Stimulated activated CD4-positive, alpha-beta T cell treated with anti-CD3 and anti-CD28 coated beads, Interleukin-15, amount 100 ng/mL, for 1 hour (primary cell): ENCODE results near the gene UBXN4.
"Not testable (repeated sequence)": the region's sequence is repeated elsewhere in the genome, so short reads cannot be mapped to it uniquely, and the experiment has no call there.

Experiments used
- DNase-seq, 2 donors: peaks; one replicate each; pipeline ENCODE4 v3.0.0-alpha.2; 2020; ENCODE audit warnings: low read depth in 1 of 2, low spot score in 1 of 2

UBXN4 gene

DNA sequence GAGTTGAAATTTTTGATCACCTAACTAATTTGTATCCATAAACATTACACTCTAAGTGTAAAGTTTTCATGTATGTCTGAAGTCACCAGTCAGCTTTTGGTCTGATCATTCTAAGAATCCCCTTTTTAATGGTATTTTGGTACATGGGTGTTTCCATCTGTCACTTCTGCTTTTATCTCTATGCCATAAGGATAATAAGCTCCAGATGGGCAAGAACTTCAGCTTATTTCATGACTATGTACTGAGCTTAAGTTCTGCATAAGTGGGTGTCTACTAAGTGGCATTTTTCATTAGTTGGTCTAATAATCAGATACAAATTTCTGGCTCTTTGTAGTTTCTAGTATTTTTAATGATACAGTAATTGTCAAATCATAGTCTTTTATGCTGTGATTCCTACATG is 20.4 kb downstream of the UBXN4 start:
- DNase-seq: no peak

DNA sequence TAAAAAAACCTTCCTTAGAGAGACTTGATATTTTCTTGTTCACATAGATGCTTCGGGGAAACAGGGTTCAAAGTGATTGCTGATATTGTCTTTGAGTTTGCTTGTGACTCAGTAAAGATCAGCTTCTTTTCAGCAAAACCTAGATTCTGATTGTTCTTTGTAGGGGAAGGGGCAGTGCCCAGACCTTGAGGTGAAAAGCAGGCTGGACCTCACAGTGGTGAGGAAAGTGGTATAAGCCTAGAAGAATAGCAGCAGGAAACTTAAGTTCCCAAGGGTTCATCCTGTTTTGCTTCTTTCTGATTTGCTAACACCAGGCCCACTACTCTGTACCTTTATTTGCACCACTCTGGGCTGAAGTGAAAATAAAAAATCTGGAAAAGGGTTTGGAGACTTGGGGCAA is 20.9 kb downstream of the UBXN4 start:
- DNase-seq: no peak

DNA sequence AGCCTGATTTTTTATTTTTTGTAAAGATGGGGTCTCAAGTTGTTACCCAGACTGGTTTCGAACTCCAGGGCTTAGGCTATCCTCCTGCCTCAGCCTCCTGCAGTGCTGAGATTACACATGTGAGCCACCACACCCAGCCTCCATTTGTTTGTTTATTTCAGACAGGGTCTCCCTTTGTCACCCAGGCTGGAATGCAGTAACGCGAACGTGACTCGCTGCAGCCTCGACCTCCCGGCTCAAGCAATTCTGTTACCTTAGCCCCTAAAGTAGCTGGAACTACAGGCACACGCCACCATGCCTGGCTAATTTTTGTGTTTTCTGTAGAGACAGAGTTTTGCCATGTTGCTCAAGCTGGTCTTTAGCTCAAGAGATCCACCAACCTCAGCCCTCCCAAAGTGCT is 27.2 kb downstream of the UBXN4 start:
- DNase-seq: no peak

DNA sequence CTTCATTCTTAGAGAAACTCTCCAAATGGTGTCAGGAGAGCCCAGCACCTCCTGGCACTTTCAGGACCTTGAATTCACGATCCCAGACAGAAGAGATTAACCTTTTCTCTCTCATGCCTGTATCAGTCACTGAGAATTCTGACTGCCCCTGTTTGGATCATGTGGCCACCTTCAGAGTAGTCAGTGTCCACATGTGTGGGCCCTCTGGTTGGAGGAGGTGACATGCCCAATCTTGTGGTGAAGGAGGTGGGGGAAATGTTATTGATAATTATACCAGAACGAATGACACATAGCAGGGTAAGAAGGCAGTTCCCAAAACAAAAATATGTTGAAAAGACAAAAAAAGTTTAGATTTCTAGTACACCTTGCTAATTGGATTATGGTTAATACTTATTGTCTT is 31.7 kb downstream of the UBXN4 start:
- DNase-seq: no peak

DNA sequence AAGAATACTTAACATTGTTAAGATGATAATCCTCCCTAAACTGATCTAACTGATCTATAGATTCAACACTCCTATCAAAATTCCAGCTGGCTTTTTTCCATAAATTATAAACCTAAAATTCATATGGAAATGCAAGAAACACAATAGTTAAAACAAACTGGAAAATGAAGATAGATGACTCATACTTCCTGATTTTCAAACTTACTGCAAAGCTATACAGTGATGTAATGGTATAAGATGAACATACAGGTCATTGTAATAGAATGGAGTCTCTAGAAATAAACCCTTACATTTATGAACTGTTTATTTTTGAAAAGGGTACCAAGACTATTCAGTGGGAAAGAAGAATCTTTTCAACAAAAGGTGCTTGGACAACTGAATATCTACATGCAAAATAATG is 32.3 kb downstream of the UBXN4 start:
- no peak for DNase-seq

DNA sequence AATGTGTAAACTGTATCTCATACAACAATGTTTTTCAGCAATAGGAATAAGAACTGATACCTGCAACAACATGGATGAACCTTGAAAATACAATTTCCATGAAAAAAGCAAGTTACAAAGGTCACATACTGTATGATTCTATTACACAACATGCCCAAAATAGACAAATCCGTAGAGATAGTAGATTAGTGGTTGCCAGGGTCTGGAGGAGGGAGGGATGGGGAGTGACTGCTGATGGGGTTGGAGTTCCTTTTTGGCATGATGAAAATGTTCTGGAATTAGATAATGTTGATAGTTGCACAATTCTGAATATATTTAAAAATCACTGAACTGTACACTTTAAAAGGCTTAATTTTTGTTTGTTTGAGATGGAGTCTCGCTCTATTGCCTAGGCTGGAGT is 33.8 kb downstream of the UBXN4 start:
- no peak for DNase-seq

DNA sequence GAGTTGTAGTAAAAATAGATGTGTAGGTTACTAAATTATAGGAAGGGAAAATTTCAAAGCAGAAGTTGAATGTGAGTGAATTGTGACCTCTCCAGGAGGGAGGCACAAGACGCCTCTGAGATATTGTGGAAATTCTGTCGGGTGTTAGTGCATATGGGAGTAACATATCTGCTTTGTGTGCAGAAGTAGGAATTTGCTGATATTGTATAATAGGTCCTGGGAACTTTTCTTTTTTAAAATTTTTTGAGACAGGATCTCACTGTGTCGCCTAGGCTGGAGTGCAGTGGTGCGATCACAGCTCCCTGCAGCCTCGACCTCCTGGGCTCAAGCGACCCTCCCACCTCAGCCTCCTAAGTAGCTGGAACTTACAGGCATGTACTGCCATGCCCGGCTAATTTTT is 34.7 kb downstream of the UBXN4 start:
- no peak for DNase-seq

DNA sequence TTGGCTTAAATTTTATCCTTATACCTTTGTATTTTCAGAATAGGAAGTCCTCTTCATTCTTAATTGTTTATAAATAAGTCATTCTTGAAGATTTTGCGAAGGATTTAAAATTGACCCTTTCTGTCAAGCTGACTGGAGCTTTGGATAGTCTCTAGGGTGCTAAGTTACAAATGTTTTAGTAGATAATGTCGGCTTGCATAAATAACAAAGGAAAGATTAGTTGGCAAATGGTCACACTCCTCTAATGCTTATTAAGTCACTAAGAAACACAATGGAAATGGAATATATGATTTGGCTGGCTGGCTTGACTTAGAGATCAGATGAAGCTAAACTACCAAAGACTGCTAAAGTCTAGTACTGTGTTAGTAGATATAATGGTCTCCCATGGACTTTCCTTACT is 40.6 kb downstream of the UBXN4 start:
- DNase-seq: no peak

DNA sequence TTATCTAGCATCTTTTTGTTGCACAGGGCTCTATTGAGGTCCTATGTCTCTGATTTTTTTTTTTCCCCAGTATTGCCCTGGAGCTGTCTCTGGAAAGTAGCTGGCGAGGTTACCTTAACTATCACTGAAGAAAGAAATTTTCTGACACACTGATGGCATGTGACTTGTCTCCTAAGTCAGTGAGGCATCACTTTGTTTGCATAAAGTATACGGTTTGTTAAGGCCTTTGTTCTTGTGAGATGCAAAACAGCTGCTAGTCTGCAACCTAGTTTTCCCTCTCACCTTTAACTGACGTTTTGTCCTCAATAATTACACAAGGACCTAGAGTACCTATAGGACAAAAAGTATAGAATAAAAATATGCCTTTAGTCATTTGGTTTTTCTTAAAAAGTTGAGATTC is 41.8 kb downstream of the UBXN4 start:
- no peak for DNase-seq

DNA sequence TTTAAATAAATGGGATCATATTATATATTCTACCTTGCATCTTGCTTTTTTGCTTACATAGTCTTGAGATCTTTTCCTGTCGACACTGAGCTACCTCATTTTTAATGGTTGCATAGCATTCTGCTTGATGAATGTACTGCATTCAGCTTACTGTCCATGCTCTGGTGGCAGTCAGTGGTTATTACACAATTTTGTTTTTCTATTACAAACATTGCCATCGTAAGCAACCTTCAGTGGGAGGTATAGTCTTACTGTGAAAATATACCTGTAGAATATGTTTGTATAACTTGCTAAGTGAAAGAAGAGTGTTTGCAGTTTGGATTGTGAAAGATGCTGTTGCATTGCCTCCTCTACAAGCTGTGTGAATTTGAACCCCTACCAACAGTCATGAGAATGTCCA is 43.4 kb downstream of the UBXN4 start:
- no peak for DNase-seq

DNA sequence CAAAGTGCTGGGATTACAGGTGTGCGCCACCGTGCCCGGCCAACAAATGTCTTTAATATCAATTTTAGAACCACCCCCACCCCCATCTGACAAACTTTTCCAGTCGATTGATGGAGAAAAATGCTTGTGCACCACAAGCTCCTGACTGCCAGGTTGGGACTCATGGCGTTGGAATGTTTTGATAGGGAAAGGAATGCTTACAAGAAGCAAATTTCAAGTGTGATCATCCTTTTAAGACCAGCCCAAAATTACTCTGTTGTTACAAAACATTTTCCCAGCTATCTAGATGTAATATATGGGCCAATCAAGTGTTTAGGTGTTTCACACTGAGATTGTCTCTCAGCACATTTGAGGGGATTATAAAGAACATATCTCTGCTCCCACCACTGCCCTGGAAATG is 45.2 kb downstream of the UBXN4 start:
- no peak for DNase-seq

DNA sequence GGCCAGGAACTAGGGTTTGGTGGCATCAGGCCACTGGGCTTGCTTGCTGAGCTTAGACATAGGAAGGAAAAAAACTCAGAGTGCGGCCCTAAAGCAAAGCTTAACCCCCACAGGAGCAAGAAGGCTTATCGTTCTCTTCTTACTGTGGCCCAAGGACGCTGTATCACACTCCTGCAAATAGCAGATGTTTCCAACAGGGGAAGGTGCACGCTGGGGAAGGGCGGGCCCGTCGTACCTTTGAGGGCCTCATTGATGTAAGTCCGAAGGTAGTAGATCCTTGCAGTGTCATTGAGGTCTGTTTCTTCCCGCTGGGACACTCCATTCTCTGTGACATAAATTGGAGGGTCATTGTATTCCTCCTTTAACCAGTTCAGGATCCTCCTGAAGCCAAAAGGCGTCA is 48.8 kb downstream of the UBXN4 start:
- DNase-seq: no peak

DNA sequence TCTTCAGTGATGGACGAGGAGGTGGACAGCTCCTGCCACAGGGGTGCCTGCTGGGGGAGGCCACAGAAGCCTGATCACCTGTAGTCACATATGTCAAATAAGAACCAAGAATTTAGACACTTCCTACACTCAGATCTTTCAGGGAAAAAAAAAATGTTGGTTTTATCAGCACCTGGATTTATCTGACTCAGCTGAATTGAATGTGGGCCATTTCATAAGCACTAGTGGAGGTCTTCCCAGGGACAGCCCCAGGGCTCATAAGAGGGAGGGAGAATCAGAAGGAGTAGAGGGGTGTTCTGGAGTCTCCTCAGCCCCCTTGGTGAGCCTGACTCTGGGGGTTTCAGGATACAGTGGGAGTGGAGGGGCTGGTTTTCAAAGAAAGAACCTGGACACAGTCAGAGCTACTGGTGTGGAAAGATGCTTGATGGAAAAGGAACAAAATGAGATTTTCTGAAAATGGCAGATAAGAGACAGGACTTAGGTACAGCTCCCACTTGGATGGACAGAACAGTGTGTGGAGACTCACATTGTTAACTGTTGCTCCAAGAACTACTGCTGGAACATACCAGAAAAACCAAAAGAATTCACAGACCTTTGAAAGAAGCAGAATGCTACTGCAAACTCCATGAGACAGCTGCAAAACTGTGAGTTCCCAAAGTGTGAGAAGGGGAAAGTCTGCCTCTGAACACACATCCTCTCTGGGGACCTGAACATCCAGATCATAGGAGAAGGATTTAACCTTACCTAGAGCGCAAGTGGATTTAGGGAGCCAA is 49.9 kb downstream of the UBXN4 start:
- DNase-seq: no peak

DNA sequence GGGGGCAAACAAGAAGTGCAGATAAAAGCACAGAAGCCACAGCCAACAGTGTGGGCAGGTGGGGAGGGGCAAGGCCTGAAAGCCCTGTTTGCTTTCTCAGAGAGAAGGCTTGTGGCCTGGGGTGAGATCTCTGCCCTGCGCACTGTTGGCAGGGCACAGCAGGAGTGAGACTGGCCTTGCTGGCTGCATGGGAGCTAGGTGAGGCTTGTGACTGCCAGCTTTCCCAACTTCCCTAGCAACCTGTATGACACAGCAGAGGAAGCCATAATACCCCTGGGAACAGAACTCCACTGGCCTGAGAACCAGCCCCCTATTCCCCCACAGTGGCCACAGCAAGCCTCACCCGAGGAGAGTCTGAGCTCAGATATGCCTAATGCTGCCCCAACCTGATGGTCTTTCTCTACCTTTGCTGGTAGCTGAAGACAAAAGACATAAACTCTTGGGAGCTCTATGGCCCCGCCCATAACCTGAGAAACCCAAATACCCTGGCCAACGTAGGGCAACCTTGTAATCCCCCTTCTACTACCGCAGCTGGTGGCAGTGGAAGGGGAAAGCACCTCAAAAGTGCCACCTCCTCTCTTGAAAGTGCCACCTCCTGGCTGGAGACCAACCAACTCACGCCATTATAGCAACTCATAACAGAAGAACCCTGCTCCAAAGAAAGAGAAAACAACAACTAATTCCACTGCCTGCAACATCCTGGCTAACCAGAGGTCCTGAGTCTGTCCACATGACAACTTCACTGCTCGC is 50.9 kb downstream of the UBXN4 start:
- DNase-seq: no peak

DNA sequence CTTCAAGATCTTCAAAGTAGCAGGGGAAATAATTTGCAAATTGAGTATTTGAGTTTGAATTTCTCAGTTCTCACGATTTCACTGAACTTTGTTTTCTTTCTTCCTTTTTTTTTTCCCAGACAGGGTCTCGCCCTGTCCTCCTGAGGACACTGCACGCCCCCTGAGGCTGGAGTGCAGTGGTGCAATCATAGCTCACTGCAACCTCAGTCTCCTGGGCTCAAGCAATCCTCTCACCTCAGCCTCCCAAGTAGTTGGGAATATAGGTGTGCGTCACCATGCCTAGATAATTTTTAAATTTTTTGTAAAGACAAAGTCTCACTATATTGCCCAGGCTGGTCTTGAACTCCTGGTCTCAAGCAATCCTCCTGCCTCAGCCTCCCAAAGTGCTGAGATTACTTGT is 54.0 kb downstream of the UBXN4 start:
- DNase-seq: not testable (repeated sequence)

DNA sequence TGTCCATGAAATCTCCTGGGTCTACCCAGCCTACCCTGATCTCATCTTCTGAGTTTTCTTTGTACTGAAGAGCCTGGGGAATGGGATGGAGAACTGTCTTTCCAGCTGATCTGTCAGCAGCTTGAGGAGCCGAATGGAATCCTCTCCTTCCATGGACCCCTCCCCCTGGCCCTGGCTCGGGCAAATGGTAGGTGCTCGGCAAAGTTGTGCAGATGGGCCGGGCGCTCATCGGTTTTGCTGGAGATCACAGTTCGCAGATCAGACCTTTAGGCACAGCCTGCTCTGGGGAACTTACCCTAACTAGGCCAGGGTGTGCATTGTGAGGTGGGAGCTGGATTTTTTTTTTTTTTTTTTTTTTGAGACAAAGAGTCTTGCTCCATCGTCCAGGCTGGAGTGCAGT is 55.0 kb downstream of the UBXN4 start:
- DNase-seq: no peak

DNA sequence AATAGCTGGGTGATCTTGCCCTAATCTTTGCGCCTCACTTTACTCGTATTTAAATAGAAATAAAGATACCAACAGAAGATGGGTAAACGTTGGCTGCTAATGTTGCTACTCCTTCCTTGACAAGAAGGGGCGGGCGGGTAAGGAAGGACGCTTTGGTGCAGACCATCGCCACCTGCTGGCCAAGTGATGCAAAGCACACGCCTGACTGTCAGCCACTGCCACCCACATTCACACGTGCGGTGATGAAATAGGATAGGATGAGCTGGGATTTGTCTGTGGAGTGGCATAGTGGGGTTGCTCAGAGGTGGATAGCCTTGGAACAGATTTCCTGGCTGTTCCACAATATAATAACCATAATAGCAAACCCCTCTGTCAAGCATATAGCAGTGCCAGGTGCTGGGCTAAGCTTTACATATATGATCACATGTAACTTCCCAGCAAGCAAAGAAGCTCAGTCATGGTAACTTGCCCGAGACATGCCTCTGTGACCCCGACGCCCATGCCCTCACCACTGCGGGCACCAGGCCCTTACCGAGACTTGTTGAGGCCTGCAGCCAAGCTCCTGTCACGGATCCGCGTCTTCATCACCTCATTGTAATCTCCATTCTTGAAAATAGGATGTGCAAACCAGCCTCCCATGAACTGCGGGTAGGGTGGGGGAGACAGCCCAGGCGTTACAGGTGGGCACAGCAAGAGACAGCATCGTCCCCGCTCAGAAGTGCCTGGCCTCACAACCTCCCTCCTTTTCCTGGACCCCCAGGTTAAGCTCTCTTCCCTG is 56.0 kb downstream of the UBXN4 start:
- DNase-seq: peak; percentile 54 to 64

DNA sequence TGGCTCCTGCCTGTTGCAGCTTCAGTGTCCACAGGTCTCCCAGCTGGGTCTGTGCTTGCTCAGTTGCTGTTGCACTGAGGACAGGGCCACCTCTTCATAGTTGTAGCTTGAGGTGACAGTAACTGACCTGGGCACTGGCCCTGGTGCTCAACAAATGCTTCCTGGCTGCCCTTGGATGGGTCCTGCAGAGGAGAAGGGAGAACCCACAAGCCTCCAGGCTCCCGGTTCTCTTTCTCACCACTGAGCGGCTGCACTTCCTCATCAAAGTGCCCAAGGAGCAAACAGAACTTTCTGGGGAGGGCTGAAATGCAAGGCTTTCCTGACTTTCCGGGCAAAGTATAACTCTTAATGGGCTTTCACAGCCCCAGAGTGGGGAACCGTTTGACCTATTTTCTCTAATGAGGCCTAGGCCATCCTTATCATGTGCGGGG is 56.6 kb downstream of the UBXN4 start:
- no peak for DNase-seq

DNA sequence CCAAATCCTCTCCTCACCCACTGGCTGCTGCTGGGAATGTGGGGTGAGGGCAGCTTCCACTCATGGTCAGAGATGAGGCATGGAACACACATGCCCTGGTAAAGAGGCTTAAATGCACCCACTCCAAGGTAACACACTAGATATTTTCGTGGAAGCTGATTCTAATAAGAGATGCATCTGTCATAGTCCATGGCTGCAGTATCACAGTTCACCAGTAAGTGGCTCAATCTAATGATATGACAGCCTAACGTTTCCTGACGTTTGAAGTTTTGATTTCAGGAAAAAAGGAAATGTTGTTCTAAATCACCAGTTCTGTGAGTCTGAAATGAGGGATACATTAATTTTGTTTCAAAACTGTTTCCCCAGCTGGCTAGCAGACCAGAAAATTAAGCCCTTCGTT is 57.1 kb downstream of the UBXN4 start:
- DNase-seq: no peak

DNA sequence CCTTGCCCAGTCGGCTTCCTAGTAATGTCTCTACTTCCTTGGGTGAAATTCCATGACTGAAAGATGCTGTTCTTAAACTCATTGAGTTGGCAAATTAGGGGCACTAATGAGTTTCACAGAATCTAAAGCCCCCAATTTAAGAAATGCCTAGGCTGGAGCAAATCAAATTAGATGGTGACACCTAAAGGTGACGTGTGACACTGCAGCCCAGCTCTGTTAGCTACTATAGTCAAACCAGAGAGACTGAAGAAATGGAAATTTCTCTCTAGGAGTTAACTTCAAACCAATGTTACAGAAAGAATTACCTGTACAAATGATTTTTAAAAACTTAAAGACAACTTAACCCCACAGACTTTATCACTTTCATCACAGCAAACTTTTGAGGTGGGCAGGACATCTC is 58.1 kb downstream of the UBXN4 start:
- DNase-seq: no peak

DNA sequence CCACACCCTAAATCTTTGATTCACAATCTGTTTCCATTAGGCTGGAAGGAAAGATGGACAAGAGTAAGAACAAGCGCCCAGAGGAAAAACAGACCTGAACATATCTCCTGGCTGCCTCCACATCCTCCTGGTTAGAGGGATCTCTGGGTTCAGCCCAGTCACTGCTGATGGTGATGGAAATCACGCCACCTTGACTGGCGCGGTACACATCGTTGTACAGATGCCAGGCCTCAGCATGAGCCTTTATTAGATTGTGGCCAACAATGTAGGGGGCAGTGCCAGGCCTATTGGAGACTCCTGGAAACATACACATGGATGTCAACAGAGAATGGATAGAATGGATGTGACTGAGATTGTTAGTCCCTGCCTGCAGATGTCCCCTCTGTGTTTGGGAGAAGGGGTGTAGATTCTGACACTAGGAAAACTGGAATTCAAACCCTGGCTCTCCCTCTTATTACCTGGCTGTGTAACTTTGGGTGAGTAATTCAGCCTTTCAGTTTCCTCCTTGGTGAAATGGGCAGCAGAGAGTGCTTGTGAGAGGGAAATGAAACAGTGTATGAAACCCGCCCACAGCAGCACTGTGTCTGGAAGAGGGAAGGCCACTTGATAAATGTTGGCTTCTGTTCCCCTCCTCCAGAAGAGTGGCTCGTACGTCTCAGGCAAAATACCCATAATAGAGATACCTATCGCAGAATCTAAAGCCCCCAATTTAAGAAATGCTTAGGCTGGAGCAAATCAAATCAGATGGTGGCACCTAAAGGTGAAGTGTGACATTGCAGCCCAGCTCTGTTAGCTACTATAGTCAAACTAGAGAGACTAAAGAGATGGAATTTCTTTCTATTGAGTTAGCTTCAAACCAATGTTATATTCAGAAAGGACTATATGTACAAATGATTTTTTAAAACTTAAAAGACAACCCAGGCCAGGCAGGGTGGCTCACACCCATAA is 59.1 kb downstream of the UBXN4 start:
- no peak for DNase-seq
